Suprapubic skin (tissue), 3 donors: ENCODE results near the gene ARHGAP6.

Experiments used
- POLR2AphosphoS5 ChIP-seq, 3 donors: sonication (generic); formaldehyde crosslinking; IDR thresholded peaks; one replicate each; pipeline ENCODE4 v1.6.1; 2017; ENCODE audit warnings: antibody characterized with exemption in 3 of 3
- TF ChIP-seq, protein P1 (sequence below), 2 donors: fragments of 200-600 bp in 1 of 2; fragments of 450-650 bp in 1 of 2; sonication (generic) in 1 of 2; IDR thresholded peaks; one replicate each; pipeline ENCODE4 v1.5.1; 2016 to 2019; ENCODE audit warnings: antibody characterized with exemption in 2 of 2, mild to moderate bottlenecking in 1 of 2, moderate library complexity in 1 of 2

DNA sequence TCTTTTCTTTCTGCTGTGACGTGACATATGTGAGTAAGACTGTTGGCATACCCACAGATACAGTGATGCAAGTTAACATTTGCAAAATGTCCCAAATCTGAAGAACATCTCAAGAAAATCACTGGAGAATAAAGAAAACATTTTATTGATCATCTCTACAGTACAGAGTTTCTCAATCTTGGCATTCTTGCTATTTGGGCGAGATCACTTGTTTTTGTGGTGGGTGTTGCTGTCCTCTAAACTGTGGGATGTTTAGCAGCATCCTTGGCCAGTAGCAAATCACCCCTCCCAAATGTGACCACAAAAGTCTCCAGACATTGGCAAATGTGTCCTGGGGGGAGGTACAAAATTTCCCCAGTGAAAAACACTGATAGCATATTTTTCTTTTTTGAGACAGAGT lies 343.7 kb downstream of the ARHGAP6 start:
- TF ChIP-seq POLR2AphosphoS5 (IDR thresholded peaks at IDR 0.05): no peak
- TF ChIP-seq, protein P1, sequence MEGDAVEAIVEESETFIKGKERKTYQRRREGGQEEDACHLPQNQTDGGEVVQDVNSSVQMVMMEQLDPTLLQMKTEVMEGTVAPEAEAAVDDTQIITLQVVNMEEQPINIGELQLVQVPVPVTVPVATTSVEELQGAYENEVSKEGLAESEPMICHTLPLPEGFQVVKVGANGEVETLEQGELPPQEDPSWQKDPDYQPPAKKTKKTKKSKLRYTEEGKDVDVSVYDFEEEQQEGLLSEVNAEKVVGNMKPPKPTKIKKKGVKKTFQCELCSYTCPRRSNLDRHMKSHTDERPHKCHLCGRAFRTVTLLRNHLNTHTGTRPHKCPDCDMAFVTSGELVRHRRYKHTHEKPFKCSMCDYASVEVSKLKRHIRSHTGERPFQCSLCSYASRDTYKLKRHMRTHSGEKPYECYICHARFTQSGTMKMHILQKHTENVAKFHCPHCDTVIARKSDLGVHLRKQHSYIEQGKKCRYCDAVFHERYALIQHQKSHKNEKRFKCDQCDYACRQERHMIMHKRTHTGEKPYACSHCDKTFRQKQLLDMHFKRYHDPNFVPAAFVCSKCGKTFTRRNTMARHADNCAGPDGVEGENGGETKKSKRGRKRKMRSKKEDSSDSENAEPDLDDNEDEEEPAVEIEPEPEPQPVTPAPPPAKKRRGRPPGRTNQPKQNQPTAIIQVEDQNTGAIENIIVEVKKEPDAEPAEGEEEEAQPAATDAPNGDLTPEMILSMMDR (IDR thresholded peaks at IDR 0.05): no peak
